ENCODE results near the gene CD200R1L.
A peak's percentile ranks its signal among the peaks of the same experiment; 100 is the strongest.
"Not testable (repeated sequence)": the region's sequence is repeated elsewhere in the genome, so short reads cannot be mapped to it uniquely, and the experiment has no call there.

CD200R1L gene, protein sequence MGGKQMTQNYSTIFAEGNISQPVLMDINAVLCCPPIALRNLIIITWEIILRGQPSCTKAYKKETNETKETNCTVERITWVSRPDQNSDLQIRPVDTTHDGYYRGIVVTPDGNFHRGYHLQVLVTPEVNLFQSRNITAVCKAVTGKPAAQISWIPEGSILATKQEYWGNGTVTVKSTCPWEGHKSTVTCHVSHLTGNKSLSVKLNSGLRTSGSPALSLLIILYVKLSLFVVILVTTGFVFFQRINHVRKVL

GRCh38 chr3:112846764-112847163 lies at the start of gene CD200R1L:
Gene CD200R1L (minus strand): TSS chr3:112846864. CDS start chr3:112829367, 17,497 bp downstream.
- FAIRE-seq, result no peak
- DNase-seq (ENCODE audit: low spot score), result no peak

- DNase-seq (ENCODE audit: low spot score), result peak; percentile 40
- FAIRE-seq, result peak; percentile 43
Measured at GRCh38 chr3:112894258-112894657, 47.6 kb upstream of the CD200R1L start.

- FAIRE-seq, result no peak
- DNase-seq (ENCODE audit: low spot score), result no peak
Measured at GRCh38 chr3:112889357-112889756, 42.7 kb upstream of the CD200R1L start.

DNA sequence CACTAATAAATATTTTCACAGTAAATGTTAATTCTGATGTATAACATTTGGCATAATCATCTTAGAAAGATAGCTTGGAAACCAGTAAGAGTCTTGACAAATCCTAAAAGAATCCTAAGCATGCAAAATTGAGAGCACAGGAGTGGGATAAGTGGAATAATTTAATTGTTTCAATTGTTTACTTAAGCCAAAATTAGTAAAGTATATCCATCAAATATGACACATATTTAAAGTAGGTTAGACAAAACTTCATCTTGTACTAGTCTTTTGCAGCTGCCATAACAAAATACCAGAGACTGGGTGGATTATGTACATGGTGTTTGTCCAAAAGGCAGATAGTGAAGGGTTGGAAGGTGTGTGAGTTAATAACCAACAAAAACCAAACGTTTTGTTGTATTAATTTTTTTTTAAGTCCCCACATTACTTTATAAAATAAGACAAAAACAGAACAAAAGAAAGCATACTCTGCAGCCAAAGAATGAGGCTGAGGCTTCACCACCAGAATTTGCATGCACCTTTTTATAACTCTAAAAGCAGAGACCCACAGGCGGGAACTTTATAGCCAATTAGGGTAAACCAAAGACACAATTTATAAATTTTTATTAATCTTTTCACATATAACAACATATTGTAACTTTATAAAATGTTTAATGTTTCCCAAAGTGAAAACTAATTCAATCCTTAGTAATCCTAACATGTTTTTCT lies 41.9 kb upstream of the CD200R1L start:
- DNase-seq (ENCODE audit: low spot score) (no peak), FAIRE-seq (no peak)

GRCh38 chr3:112884678-112885290 lies 38.1 kb upstream of the CD200R1L start:
- no peak for DNase-seq (ENCODE audit: low spot score)
- no peak for FAIRE-seq

- FAIRE-seq (no peak), DNase-seq (ENCODE audit: low spot score) (no peak)
Measured at GRCh38 chr3:112881891-112882290, 35.2 kb upstream of the CD200R1L start.

DNA sequence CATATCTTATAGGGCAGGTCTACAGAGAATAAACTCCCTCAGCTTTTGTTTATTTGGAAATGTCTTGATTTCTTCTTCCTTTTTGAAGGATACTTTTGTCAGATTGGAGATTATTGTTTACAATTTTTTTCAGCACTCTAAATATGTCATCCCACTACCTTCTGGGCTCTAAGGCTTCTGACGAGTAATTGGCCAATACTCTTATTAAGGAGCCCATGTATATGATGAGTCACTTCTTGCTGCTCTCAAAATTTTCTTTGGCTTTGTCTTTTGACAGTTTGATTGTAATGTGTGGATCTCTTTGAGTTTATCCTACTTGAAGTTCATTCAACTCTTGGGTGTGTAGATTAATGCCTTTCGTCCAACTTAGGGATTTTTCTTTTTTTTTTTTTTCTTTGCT lies 28.9 kb upstream of the CD200R1L start:
- DNase-seq (ENCODE audit: low spot score), result no peak
- no peak for FAIRE-seq

DNA sequence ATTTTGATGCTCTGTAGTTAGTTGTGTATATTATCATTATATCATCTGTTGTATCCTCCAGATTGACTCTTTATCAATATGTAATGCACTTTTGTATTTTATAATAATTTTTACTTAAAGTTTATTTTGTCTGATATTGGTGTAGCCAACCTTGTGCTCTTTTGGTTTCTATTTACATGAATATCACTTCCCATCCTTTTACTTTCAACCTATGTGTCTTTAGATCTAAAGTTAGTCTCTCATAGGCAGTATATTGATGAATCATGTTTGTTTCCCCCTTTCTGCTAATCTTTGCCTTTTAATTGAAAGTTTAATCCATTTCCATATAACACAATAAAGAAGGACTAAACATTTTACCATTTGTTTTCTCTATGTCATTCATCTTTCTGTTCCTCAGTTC lies 28.1 kb upstream of the CD200R1L start:
- no peak for DNase-seq (ENCODE audit: low spot score)
- no peak for FAIRE-seq

GRCh38 chr3:112873632-112874031 lies 27.0 kb upstream of the CD200R1L start:
- no peak for DNase-seq (ENCODE audit: low spot score)
- no peak for FAIRE-seq

DNA sequence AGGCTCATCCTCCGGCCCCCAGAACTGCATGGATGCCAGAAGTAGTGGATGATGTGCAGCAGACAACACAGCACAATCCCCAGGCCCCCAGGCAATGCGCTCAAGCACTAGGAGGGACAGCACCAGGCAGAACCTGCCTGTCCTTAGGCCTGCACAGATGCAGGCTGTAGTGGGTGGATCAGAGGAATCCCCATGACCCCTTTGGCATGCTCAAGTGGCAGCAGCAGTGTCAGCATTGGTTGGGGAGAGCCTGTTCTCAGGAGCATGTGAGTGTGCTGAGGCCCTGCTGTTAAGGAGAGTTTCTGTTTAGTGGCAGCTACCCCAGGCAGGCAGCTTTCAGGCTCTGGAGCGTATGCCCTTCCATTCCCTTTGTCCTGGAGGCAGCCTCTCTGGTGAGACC lies 25.1 kb upstream of the CD200R1L start:
- FAIRE-seq, result no peak

GRCh38 chr3:112865757-112866156 lies 19.1 kb upstream of the CD200R1L start:
- DNase-seq (ENCODE audit: low spot score) (no peak), FAIRE-seq (no peak)

More for the DNA sequence above, 25.1 kb upstream of the CD200R1L start:
- DNase-seq (ENCODE audit: low spot score), result no peak

- FAIRE-seq, result no peak
- no peak for DNase-seq (ENCODE audit: low spot score)
Measured at GRCh38 chr3:112860898-112861297, 14.2 kb upstream of the CD200R1L start.

GRCh38 chr3:112858410-112859069 lies 11.9 kb upstream of the CD200R1L start:
- no peak for FAIRE-seq
- no peak for DNase-seq (ENCODE audit: low spot score)

GRCh38 chr3:112857526-112857925 lies 10.9 kb upstream of the CD200R1L start:
- no peak for DNase-seq (ENCODE audit: low spot score)
- FAIRE-seq, result no peak

- FAIRE-seq, result no peak
- no peak for DNase-seq (ENCODE audit: low spot score)
Measured at GRCh38 chr3:112856537-112856936, 9.9 kb upstream of the CD200R1L start.

DNA sequence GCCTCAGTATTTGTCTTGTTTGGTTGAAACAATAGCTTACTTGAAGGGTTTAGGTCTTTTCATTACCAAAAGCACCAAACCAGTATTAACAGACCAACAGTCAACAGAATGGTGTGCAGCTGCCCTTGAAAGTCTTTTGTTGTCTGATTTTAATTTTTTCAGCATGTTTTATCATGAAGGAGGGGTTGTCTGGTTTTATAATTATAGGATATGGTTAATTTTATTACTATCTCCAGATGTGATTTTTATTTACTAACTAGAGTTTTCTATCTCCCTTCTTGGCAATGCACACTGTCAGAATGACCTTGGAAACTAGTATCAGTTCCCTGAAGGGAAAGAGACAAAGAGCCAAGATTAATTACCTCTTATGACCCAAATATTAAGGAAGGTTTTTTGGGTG lies 9.2 kb upstream of the CD200R1L start:
- FAIRE-seq, result no peak
- no peak for DNase-seq (ENCODE audit: low spot score)

GRCh38 chr3:112855074-112855473 lies 8.4 kb upstream of the CD200R1L start:
- not testable (repeated sequence) for DNase-seq (ENCODE audit: low spot score); FAIRE-seq

- DNase-seq (ENCODE audit: low spot score) (no peak), FAIRE-seq (no peak)
Measured at GRCh38 chr3:112848196-112848595, 1.5 kb upstream of the CD200R1L start.

- no peak for DNase-seq (ENCODE audit: low spot score)
- FAIRE-seq, result no peak
Measured at GRCh38 chr3:112847692-112848091, 1.0 kb upstream of the CD200R1L start.

DNA sequence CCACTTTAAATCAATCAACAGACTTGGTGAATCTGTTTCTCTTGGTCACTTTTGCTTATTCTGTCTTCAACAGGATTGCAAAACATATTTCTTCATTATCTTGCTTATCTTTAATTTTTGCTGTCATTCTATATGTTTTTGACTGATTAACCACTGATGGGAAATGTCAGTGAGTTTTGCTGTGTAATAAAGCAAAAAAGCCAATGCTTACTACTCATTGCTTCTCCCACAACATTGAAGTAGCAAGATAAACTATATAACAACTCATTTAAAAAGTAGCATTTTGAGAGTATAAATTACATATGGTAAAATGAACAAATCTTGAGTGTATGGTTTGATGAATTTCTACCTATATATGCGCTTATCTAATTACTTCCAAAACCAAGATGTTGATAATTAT lies 892 bp downstream of the CD200R1L start:
- FAIRE-seq (no peak), DNase-seq (ENCODE audit: low spot score) (no peak)

GRCh38 chr3:112829046-112829445 lies 17.6 kb downstream of the CD200R1L start:
- DNase-seq (ENCODE audit: low spot score) (no peak), FAIRE-seq (no peak)
